HFFc6 (cell line): ENCODE measurements around the gene SLC47A2. TPM values are rescaled to one million over a fixed set of nuclear protein-coding genes. Genes with fewer than 3 reads are reported as not detected.

Source experiments
- DNase-seq: peaks from one replicate; pipeline ENCODE4 v3.0.0-alpha.2; 2018
- H3K27ac Mint-ChIP-seq: 2 replicates; pipeline ENCODE4 v1.8.0; 2020; ENCODE audit warnings: mild to moderate bottlenecking, mixed read lengths
- H3K27me3 Mint-ChIP-seq: 2 replicates; pipeline ENCODE4 v1.8.0; 2021; ENCODE audit warnings: mild to moderate bottlenecking, moderate library complexity, mixed read lengths; ENCODE audit not compliant: insufficient read depth
- H3K36me3 Mint-ChIP-seq: 2 replicates; pipeline ENCODE4 v1.8.0; 2021; ENCODE audit warnings: low read depth, mixed read lengths
- H3K4me1 Mint-ChIP-seq: 2 replicates; pipeline ENCODE4 v1.8.0; 2020; ENCODE audit warnings: low read depth, mixed read lengths
- H3K4me3 Mint-ChIP-seq: 2 replicates; pipeline ENCODE4 v1.8.0; 2020; ENCODE audit warnings: mild to moderate bottlenecking, moderate library complexity, mixed read lengths
- H3K9me3 Mint-ChIP-seq: 2 replicates; pipeline ENCODE4 v1.8.0; 2020; ENCODE audit warnings: mild to moderate bottlenecking, mixed read lengths
- total RNA-seq, 6 experiments: library from RNA; stranded (reverse); fragmentation: NEBNext Ultra II Directional; extraction: Animal tissue kit (Norgen Biotek cat#: 25700); gene quantifications; 2 replicates in 1 of 6; 3 replicates in 5 of 6; pipeline ENCODE4 v1.2.3, GENCODE V29; 2021
- TF ChIP-seq, protein P1 (sequence below): fragments of 200-600 bp; sonication (generic); IDR thresholded peaks from 2 replicates; pipeline ENCODE4 v1.5.0; 2021; ENCODE audit warnings: antibody characterized with exemption, mild to moderate bottlenecking

Gene SLC47A2
- total RNA-seq, 6 experiments from 2014 or later: not detected

DNA sequence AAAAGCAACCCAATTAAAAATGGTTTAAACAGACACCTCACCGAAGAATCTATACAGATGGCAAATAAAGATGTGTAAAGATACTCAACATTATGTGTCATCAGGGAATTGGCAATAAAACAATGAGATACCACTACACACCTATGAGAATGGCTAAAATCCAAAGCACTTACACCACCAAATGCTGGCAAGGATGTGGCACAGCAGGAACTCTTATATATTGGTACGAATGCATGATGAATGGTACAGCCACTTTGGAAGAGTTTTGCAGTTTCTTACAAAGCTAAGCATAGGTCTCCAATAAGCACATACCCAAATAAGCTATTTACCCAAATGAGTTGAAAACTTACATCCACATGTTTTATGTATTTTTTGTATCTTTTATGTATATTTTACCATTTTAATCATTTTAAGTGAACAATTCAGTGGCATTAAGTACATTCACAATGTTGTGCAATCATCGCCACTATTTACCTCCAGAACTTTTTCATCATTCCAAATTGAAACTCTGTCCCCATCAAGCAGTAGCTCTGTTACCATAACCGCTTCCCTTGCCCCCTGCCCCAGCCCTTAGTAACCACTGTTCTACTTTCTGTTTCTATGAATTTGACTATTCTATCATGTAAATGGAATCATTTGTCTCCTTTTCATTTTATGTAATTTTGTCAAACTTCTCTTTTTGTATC lies 74.6 kb downstream of the SLC47A2 start:
- DNase-seq: no peak
- no peak overlapping the region for H3K4me3 Mint-ChIP-seq
- H3K36me3 Mint-ChIP-seq: no peaks in the 10 kb centered on the region
- H3K27ac Mint-ChIP-seq: no peak overlapping the region
- TF ChIP-seq, protein P1, sequence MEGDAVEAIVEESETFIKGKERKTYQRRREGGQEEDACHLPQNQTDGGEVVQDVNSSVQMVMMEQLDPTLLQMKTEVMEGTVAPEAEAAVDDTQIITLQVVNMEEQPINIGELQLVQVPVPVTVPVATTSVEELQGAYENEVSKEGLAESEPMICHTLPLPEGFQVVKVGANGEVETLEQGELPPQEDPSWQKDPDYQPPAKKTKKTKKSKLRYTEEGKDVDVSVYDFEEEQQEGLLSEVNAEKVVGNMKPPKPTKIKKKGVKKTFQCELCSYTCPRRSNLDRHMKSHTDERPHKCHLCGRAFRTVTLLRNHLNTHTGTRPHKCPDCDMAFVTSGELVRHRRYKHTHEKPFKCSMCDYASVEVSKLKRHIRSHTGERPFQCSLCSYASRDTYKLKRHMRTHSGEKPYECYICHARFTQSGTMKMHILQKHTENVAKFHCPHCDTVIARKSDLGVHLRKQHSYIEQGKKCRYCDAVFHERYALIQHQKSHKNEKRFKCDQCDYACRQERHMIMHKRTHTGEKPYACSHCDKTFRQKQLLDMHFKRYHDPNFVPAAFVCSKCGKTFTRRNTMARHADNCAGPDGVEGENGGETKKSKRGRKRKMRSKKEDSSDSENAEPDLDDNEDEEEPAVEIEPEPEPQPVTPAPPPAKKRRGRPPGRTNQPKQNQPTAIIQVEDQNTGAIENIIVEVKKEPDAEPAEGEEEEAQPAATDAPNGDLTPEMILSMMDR: no peak
- H3K4me1 Mint-ChIP-seq: peaks cover 29% of the 10 kb centered on the region
- H3K27me3 Mint-ChIP-seq: peaks cover 16% of the 10 kb centered on the region
- H3K9me3 Mint-ChIP-seq: no peaks in the 10 kb centered on the region

DNA sequence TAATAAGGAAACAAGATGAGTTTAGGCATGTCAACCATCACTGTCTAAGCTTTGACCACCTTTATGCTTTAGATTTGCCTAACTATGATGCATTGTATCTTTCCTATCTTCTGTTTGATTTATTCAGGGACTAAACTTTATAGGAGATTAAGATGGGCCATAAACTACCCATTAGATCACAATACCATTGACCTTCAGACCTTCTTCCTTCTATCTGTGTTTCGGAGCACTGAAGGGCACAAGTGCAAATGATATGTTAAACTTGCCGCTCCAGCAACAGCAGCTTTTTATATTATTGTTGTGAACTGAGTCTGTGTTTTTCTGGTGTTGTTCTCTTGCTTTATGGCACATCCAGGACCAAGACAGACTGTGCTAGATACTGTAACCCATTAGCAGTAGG lies 84.5 kb downstream of the SLC47A2 start:
- Mint-ChIP-seq H3K4me1 (peaks cover 6% of the 10 kb centered on the region), H3K27ac (no peak overlapping the region), H3K4me3 (no peak overlapping the region), H3K36me3 (no peaks in the 10 kb centered on the region), H3K27me3 (peaks cover 11% of the 10 kb centered on the region), H3K9me3 (no peaks in the 10 kb centered on the region)
- DNase-seq: no peak
- TF ChIP-seq, protein P1: no peak

DNA sequence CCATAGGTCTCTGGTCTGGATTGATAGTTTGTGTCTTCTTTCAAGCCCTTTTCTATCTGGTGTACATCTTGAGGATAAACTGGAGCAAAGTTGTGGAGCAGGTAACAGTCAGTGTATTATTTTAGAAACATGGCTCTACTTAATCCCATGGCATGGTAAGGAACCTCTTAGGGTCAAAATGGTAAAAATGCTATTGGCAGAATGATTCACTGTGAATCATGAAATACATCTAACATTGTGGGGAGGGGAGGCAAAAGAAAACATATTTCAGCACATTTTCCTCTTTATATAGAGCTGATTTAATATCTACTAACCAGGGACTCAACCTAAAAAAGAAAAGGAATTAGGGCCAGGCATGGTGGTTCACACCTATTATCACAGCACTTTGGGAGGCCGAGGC lies 85.7 kb downstream of the SLC47A2 start:
- TF ChIP-seq, protein P1: no peak
- no peak for DNase-seq
- Mint-ChIP-seq H3K27me3 (peaks cover 11% of the 10 kb centered on the region), H3K36me3 (no peaks in the 10 kb centered on the region), H3K4me1 (peaks cover 6% of the 10 kb centered on the region), H3K4me3 (no peak overlapping the region), H3K9me3 (no peaks in the 10 kb centered on the region), H3K27ac (no peak overlapping the region)

DNA sequence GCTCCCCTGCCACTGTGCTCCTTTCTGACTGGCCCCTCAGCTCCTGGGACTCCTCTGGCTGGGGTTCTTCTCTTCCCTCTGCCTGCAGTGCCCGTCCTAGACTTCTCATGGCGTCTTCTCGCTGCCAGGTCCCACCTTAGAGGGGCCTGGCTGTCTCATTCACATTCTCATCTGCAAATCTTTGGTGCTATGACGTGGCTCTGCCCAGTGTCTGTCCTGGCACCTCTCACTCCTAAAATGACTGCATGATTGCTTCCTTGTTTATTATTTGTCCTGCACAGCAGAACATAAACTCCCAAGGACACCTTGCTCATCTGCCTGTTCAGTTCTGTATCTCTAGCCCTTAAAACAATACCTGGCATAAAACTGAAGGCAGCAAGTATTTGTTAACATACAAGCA lies 86.3 kb downstream of the SLC47A2 start:
- Mint-ChIP-seq H3K27ac (no peak overlapping the region), H3K9me3 (no peaks in the 10 kb centered on the region), H3K4me1 (peaks cover 6% of the 10 kb centered on the region), H3K4me3 (no peak overlapping the region), H3K36me3 (no peaks in the 10 kb centered on the region), H3K27me3 (peaks cover 7% of the 10 kb centered on the region)
- DNase-seq: no peak
- TF ChIP-seq, protein P1: no peak

DNA sequence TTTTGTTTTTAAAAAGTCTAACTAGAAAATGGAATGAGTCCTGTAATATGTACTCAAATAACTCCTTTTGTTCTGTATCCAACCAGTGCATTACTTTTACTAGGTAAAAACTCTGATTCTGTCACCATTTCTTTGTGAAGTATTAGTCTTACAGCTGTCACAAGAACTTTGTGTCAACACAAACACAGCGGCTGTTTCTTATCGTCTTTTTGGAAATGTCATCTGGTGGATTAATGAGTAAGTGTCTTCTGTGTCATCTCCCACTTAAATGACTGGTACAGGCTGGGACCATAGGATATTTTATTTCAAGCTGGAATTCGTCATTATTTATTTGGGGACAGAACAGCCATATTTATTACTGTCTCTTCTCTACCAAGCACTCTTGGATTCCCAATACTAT lies 86.9 kb downstream of the SLC47A2 start:
- no peak for DNase-seq
- Mint-ChIP-seq H3K36me3 (no peaks in the 10 kb centered on the region), H3K9me3 (no peaks in the 10 kb centered on the region), H3K27ac (no peak overlapping the region), H3K4me1 (peaks cover 6% of the 10 kb centered on the region), H3K4me3 (no peak overlapping the region), H3K27me3 (peaks cover 3% of the 10 kb centered on the region)
- TF ChIP-seq, protein P1: no peak

Other genes starting within 250 kb of the SLC47A2 start
- gene SLC47A1, start 182.7 kb downstream of the SLC47A2 start, total RNA-seq: under 1 TPM in 1 of 6 experiments, not detected in 5; 0.14 TPM
- gene ALDH3A2, start 67.8 kb downstream of the SLC47A2 start, total RNA-seq: 10 to 100 TPM; 12.0 to 20.6 (median 18.4) TPM
- gene ALDH3A1, start 31.7 kb upstream of the SLC47A2 start, total RNA-seq: under 1 TPM in 2 of 6 experiments, not detected in 4; 0.24 to 0.25 TPM
- 10 to 100 TPM in 1 of 6 experiments, 1 to 10 TPM in 5; 4.2 to 10.4 (median 6.3) TPM for gene ULK2, start 151.4 kb upstream of the SLC47A2 start, total RNA-seq